Right lobe of liver (tissue), 6 donors: Measurements from ENCODE around the gene NOD1. TPM values are rescaled to one million over a fixed set of nuclear protein-coding genes. Genes with fewer than 3 reads are reported as not detected.

Source experiments
- ATAC-seq, 4 donors: fragments of 200-7000 bp; cut with Tn5 transposase; one replicate each; pipeline ENCODE4 v1.9.1; 2020; ENCODE audit warnings: mild to moderate bottlenecking in 4 of 4, moderate library complexity in 4 of 4
- DNase-seq, 3 donors: peaks; one replicate each; pipeline ENCODE4 v3.0.0-alpha.2; 2020
- H3K27ac ChIP-seq, 3 donors: fragments of 200-600 bp; one replicate each; pipeline ENCODE4 v1.8.0; 2022
- H3K27me3 ChIP-seq, 2 donors: fragments of 200-600 bp; one replicate each; pipeline ENCODE4 v1.8.0; 2022
- H3K36me3 ChIP-seq, 4 donors: fragments of 200-600 bp; sonication (generic) in 1 of 4; one replicate each; pipeline versions ENCODE4 v1.5.1 to v1.8.0; 2017 to 2022; ENCODE audit warnings: control low read depth in 1 of 4
- H3K4me1 ChIP-seq, 4 donors: fragments of 200-600 bp; sonication (generic) in 1 of 4; one replicate each; pipeline versions ENCODE4 v1.5.1 to v1.8.0; 2017 to 2022; ENCODE audit warnings: control low read depth in 1 of 4
- H3K4me3 ChIP-seq, 3 donors: fragments of 200-600 bp; one replicate each; pipeline ENCODE4 v1.8.0; 2022
- H3K9me3 ChIP-seq, 4 donors: fragments of 200-600 bp; sonication (generic) in 1 of 4; one replicate each; pipeline versions ENCODE4 v1.5.1 to v1.8.0; 2017 to 2022; ENCODE audit warnings: control low read depth in 1 of 4
- POLR2A ChIP-seq: fragments of 450-650 bp; IDR thresholded peaks from one replicate; pipeline ENCODE4 v1.6.1; 2017; ENCODE audit warnings: antibody characterized with exemption, mild to moderate bottlenecking
- WGBS: methylation state at CpG from one replicate; pipeline ENCODE4 v1.1.6; 2018; ENCODE audit warnings: low coverage, low lambda C conversion rate; ENCODE audit not compliant: insufficient coverage; ENCODE audit errors: missing lambda C conversion rate; 5-methylcytosine and 5-hydroxymethylcytosine counted together
- intact Hi-C, 2 donors: fragments of 100-400 bp; cut with DNase I; formaldehyde crosslinking; loops; one replicate each; pipeline versions ENCODE4 v1.11.2 to v1.14.1; 2022
- total RNA-seq, 6 experiments: library from RNA; depleted of rRNA in 2 of 6; stranded (reverse); fragments of >200 nt in 2 of 6; fragmentation: NEBNext Ultra II Directional in 3 of 6; extraction: Animal tissue kit (Norgen Biotek cat#: 25700) in 3 of 6; gene quantifications; one replicate each; pipeline versions ENCODE4 v1.1.0 to v1.2.4, GENCODE V29; 2016 to 2023
- TF ChIP-seq, protein P1 (sequence below), 4 donors: fragments of 200-600 bp in 3 of 4; fragments of 450-650 bp in 1 of 4; IDR thresholded peaks; one replicate each; pipeline versions ENCODE4 v1.5.1 to v1.8.0; 2016 to 2022; ENCODE audit warnings: antibody characterized with exemption in 4 of 4, mild to moderate bottlenecking in 2 of 4
- donor health status: DM: no; HTN: yes; CAD: no.
- donor health status: DM: no; HTN: no; CAD: no.
- donor health status: DM: no; HTN: no; CAD: no.
- donor health status: DM: no; HTN: yes; CAD: no.
- donor health status: DM: no; HTN: yes; CAD: no.

Gene NOD1
- total RNA-seq, 6 experiments from 2014 or later, result 1.7 to 5.3 (median 2.7) TPM

DNA sequence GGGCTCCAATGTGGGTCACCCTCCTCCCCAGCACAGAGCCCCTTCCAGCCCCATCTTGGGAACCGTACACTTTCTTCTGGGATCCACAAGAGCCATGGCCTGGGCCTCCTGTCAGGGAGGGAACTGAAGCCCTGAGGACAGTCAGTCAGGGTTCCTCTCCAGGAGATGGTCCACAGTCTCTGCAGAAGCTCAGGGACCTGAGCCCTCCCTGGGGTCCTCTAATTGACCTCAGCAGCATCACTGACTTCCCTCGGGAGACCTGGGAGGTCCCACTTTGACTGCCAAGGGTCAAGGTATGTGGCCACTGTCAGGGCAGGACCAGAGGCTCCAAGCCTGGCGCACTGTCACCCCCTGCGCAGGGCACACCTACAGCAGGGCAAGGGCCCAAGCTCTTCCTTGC lies 32.3 kb downstream of the NOD1 start:
- WGBS, result no CpG with 5 or more reads among the region's 4 CpGs
- Histone ChIP-seq H3K27ac (no peak overlapping the region), H3K4me1 (no peaks in the 10 kb centered on the region), H3K4me3 (no peak overlapping the region), H3K27me3 (no peaks in the 10 kb centered on the region), H3K9me3 (no peaks in the 10 kb centered on the region), H3K36me3 (no peaks in the 10 kb centered on the region)
- peak in 2 of 4 donors; percentile 5 to 12 for ATAC-seq
- TF ChIP-seq, protein P1, sequence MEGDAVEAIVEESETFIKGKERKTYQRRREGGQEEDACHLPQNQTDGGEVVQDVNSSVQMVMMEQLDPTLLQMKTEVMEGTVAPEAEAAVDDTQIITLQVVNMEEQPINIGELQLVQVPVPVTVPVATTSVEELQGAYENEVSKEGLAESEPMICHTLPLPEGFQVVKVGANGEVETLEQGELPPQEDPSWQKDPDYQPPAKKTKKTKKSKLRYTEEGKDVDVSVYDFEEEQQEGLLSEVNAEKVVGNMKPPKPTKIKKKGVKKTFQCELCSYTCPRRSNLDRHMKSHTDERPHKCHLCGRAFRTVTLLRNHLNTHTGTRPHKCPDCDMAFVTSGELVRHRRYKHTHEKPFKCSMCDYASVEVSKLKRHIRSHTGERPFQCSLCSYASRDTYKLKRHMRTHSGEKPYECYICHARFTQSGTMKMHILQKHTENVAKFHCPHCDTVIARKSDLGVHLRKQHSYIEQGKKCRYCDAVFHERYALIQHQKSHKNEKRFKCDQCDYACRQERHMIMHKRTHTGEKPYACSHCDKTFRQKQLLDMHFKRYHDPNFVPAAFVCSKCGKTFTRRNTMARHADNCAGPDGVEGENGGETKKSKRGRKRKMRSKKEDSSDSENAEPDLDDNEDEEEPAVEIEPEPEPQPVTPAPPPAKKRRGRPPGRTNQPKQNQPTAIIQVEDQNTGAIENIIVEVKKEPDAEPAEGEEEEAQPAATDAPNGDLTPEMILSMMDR (IDR thresholded peaks at IDR 0.05), result no peak
- no peak for TF ChIP-seq POLR2A
- no peak for DNase-seq
- intact Hi-C loops, result no loop called here

DNA sequence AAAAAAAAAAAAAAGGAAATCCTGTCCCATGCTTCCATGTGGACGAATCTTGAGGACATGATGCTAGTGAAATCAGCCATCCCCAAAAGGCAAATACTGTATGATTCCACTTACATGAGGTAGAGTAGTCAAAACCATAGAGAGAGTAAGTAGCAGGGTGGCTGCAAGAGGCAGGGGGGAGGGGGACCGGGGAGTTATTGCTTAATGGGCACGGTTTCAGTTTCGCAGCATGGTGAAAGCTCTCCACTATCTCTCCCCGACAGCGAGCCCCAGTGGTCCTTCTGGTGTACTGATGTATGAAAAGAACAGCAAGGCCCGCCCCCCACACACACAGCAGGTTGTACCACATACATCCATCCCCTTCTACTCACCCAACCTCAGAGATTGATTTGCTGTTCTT lies 32.8 kb downstream of the NOD1 start:
- intact Hi-C loops, result no loop called here
- H3K4me3 ChIP-seq, result no peak overlapping the region
- DNase-seq, result peak; percentile 80 to 86 (median 83)
- no peaks in the 10 kb centered on the region for H3K4me1 ChIP-seq
- WGBS, result 31% methylated on average over 4 of the region's 7 CpGs
- no peaks in the 10 kb centered on the region for H3K27me3 ChIP-seq
- H3K9me3 ChIP-seq, result no peaks in the 10 kb centered on the region
- H3K27ac ChIP-seq, result no peak overlapping the region
- no peak for TF ChIP-seq POLR2A
- TF ChIP-seq, protein P1 (IDR thresholded peaks at IDR 0.05), result peak; percentile 40 to 50 (median 44)
- peak; percentile 98 to 99 (median 99) for ATAC-seq
- H3K36me3 ChIP-seq, result no peaks in the 10 kb centered on the region

DNA sequence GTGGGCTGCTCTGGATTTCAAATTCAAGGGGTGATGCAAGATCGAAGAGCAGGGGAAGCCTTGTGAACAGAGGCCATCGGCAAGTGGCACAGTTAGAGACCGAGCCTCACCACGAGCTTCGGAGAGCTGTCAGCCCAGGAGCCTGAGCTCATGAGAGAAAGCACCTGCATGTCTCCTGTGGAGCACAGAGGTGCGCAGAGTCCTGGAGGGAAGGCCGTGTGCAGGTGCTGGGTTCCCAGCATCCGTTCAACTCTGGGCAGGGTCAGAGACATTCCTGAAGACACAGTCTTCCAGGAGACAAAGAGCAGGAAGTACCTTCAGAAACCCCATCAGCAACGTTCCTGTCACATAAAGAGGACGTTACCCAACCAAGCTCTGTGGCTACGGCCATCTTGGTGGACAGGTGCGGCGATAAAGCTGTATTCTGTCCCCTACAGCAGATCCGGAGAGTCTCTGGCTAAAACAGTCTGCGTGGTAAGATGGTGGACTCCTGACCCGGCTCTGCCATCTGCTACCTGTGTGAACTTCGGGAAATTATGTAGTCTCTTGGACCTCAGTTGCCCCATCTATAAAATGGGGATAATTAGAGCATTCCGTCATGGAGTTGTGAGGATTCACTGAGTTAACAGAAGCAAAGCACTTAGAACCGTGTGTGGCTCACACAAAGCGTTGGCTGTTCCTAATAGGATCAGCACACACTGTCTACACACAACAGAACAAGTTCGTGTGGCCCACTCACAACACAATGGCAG lies 40.6 kb downstream of the NOD1 start:
- no peak for DNase-seq
- 96% methylated on average over 10 of the region's 21 CpGs for WGBS
- ATAC-seq, result no peak

DNA sequence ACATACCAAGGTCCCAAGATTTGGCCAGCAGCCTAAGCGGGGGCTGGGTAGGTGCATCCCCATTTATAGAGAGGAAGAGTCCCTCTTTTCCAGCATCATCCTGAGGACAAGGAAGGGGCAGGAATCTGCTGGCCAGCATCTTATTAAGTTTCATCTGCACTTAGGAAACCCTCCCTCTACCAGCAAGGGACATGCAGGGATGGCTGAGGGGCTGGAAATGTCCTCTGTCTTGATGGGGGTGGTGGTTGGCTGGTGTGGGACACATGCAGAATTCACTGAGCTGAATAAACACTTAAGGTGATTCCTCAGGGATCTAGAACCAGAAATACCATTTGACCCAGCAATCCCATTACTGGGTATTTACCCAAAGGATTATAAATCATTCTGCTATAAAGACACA lies 42.1 kb downstream of the NOD1 start:
- ATAC-seq (no peak), DNase-seq (no peak)
- Histone ChIP-seq H3K4me1 (peaks cover 0 to 17% (median 3%) of the 10 kb centered on the region in 4 donors), H3K27ac (no peak overlapping the region), H3K27me3 (no peaks in the 10 kb centered on the region), H3K36me3 (peaks cover 0 to 3% (median 0%) of the 10 kb centered on the region in 4 donors), H3K4me3 (no peak overlapping the region), H3K9me3 (no peaks in the 10 kb centered on the region)
- intact Hi-C loops, result no loop called here
- TF ChIP-seq, protein P1 (IDR thresholded peaks at IDR 0.05), result no peak
- TF ChIP-seq POLR2A, result no peak
- WGBS, result 83% methylated on average over 1 of the region's 1 CpG

More for the DNA sequence above, 40.6 kb downstream of the NOD1 start:
- Histone ChIP-seq H3K4me1 (peaks cover 0 to 7% (median 3%) of the 10 kb centered on the region in 4 donors), H3K36me3 (peaks cover 0 to 3% (median 0%) of the 10 kb centered on the region in 4 donors), H3K27ac (no peak overlapping the region), H3K27me3 (no peaks in the 10 kb centered on the region), H3K9me3 (no peaks in the 10 kb centered on the region), H3K4me3 (no peak overlapping the region)
- TF ChIP-seq, protein P1 (IDR thresholded peaks at IDR 0.05), result no peak
- TF ChIP-seq POLR2A, result no peak
- intact Hi-C loops, result no loop called here
